MM.1S (cell line): ENCODE measurements around the gene ADAMTS7.
A peak's percentile ranks its signal among the peaks of the same experiment; 100 is the strongest.
"Not testable (repeated sequence)": the region's sequence is repeated elsewhere in the genome, so short reads cannot be mapped to it uniquely, and the experiment has no call there.

Experiments
- DNase-seq: peaks from one replicate; pipeline ENCODE4 v3.0.0-alpha.2; 2015
- H2AFZ ChIP-seq: fragments of 300-600 bp; sonication (generic); 2 replicates; pipeline ENCODE4 v1.6.0; 2016; ENCODE audit warnings: antibody characterized with exemption, low read length
- H3F3A ChIP-seq: fragments of 300-600 bp; sonication (generic); 2 replicates; pipeline ENCODE4 v1.6.1; 2016; ENCODE audit warnings: mild to moderate bottlenecking, antibody characterized with exemption, low read length, moderate library complexity, mixed read lengths; ENCODE audit not compliant: insufficient read depth
- H3K27ac ChIP-seq: fragments of 300-600 bp; sonication (generic); 2 replicates; pipeline ENCODE4 v1.5.1; 2016; ENCODE audit warnings: mild to moderate bottlenecking, low read length
- H3K27me3 ChIP-seq: fragments of 300-600 bp; sonication (generic); replicated peaks from 2 replicates; pipeline ENCODE4 v1.6.0; 2016; ENCODE audit warnings: low read length; ENCODE audit not compliant: insufficient read depth
- H3K36me3 ChIP-seq: fragments of 300-600 bp; sonication (generic); replicated peaks from 2 replicates; pipeline ENCODE4 v1.6.1; 2016; ENCODE audit warnings: mild to moderate bottlenecking, low read length, mixed read lengths; ENCODE audit not compliant: insufficient read depth
- H3K4me1 ChIP-seq: fragments of 300-600 bp; sonication (generic); 2 replicates; pipeline ENCODE4 v1.6.1; 2016; ENCODE audit warnings: low read length, mixed read lengths
- H3K4me2 ChIP-seq: fragments of 300-600 bp; sonication (generic); 2 replicates; pipeline ENCODE4 v1.6.0; 2016; ENCODE audit warnings: low read depth, low read length
- H3K4me3 ChIP-seq: fragments of 300-600 bp; sonication (generic); 2 replicates; pipeline ENCODE4 v1.5.1; 2016; ENCODE audit warnings: low read length, mixed read lengths
- H3K79me2 ChIP-seq: fragments of 300-600 bp; sonication (generic); 2 replicates; pipeline ENCODE4 v1.6.1; 2016; ENCODE audit warnings: mixed run types, low read length, mixed read lengths
- H3K9ac ChIP-seq: fragments of 300-600 bp; sonication (generic); 2 replicates; pipeline ENCODE4 v1.6.1; 2016; ENCODE audit warnings: low read length, mixed read lengths
- H3K9me2 ChIP-seq: fragments of 300-600 bp; sonication (generic); replicated peaks from 2 replicates; pipeline ENCODE4 v1.6.1; 2016; ENCODE audit warnings: mild to moderate bottlenecking, low read length, mixed read lengths; ENCODE audit not compliant: insufficient read depth
- H3K9me3 ChIP-seq: fragments of 300-600 bp; sonication (generic); replicated peaks from 2 replicates; pipeline ENCODE4 v1.6.1; 2016; ENCODE audit warnings: mild to moderate bottlenecking, low read length, mixed read lengths; ENCODE audit not compliant: insufficient read depth
- H4K20me1 ChIP-seq: fragments of 300-600 bp; sonication (generic); 2 replicates; pipeline ENCODE4 v1.6.1; 2016; ENCODE audit warnings: mild to moderate bottlenecking, low read length, moderate library complexity, mixed read lengths; ENCODE audit not compliant: insufficient read depth
- CTCF ChIP-seq: fragments of 300-600 bp; sonication (generic); IDR thresholded peaks from 2 replicates; pipeline ENCODE4 v1.5.1; 2016; ENCODE audit warnings: antibody characterized with exemption, low read length, mixed read lengths
- EZH2 ChIP-seq: fragments of 300-600 bp; sonication (generic); optimal IDR thresholded peaks from 2 replicates; pipeline ENCODE3; 2017; ENCODE audit warnings: low read depth, mild to moderate bottlenecking, antibody characterized with exemption, low read length, mixed read lengths
- EZH2phosphoT487 ChIP-seq: fragments of 300-600 bp; sonication (generic); IDR thresholded peaks from 2 replicates; pipeline ENCODE4 v1.6.1; 2018; ENCODE audit warnings: antibody characterized with exemption, low read length

Gene ADAMTS7

GRCh38 chr15:78737931-78738558, 73.2 kb downstream of the ADAMTS7 start:
- peak; percentile 63 for TF ChIP-seq CTCF
- not testable (repeated sequence) for H2AFZ ChIP-seq, H3F3A ChIP-seq, H3K79me2 ChIP-seq, H3K4me2 ChIP-seq, H3K27me3 ChIP-seq, H3K9ac ChIP-seq, H3K27ac ChIP-seq, H4K20me1 ChIP-seq, H3K9me2 ChIP-seq, H3K4me3 ChIP-seq, H3K9me3 ChIP-seq, H3K36me3 ChIP-seq
- H3K4me1 ChIP-seq, result peaks cover 17% of the 10 kb centered on the region
- peak; percentile 50 for DNase-seq

- Histone ChIP-seq H3K4me1 (peaks cover 17% of the 10 kb centered on the region), H3F3A (no peaks in the 10 kb centered on the region), H3K27me3 (no peaks in the 10 kb centered on the region), H3K9me2 (no peaks in the 10 kb centered on the region), H3K9me3 (no peaks in the 10 kb centered on the region), H3K27ac (no peak overlapping the region), H4K20me1 (no peaks in the 10 kb centered on the region), H3K4me2 (no peak overlapping the region), H3K79me2 (no peaks in the 10 kb centered on the region), H3K36me3 (no peaks in the 10 kb centered on the region), H3K9ac (no peak overlapping the region), H2AFZ (no peak overlapping the region), H3K4me3 (no peak overlapping the region)
- TF ChIP-seq EZH2 (no peak), EZH2phosphoT487 (no peak), CTCF (no peak)
- DNase-seq, result no peak
Measured at GRCh38 chr15:78737187-78737820, 74.0 kb downstream of the ADAMTS7 start.

- not testable (repeated sequence) for H3K9me2 ChIP-seq, H2AFZ ChIP-seq
Measured at GRCh38 chr15:78736286-78736685, 75.0 kb downstream of the ADAMTS7 start.

GRCh38 chr15:78734451-78735064, 76.7 kb downstream of the ADAMTS7 start:
- Histone ChIP-seq H3K79me2 (no peaks in the 10 kb centered on the region), H3K27me3 (no peaks in the 10 kb centered on the region), H3K36me3 (no peaks in the 10 kb centered on the region), H3K4me3 (no peak overlapping the region), H4K20me1 (no peaks in the 10 kb centered on the region), H2AFZ (no peak overlapping the region), H3K9me2 (no peaks in the 10 kb centered on the region), H3K4me1 (no peaks in the 10 kb centered on the region), H3K4me2 (no peak overlapping the region), H3K9ac (no peak overlapping the region), H3F3A (no peaks in the 10 kb centered on the region), H3K9me3 (no peaks in the 10 kb centered on the region), H3K27ac (no peak overlapping the region)
- TF ChIP-seq EZH2 (no peak), CTCF (no peak), EZH2phosphoT487 (no peak)
- DNase-seq, result no peak

More at GRCh38 chr15:78736286-78736685, 75.0 kb downstream of the ADAMTS7 start:
- DNase-seq, H3K27me3 ChIP-seq, H3K4me3 ChIP-seq, H3K79me2 ChIP-seq, H3K27ac ChIP-seq, H3K9me3 ChIP-seq, H3K36me3 ChIP-seq, H3F3A ChIP-seq, H3K4me2 ChIP-seq, H4K20me1 ChIP-seq, H3K9ac ChIP-seq: not testable (repeated sequence)
- peaks cover 13% of the 10 kb centered on the region for H3K4me1 ChIP-seq
